HUDEP-2 (cell line): ENCODE measurements around the gene PKHD1.
"Not testable (repeated sequence)": the region's sequence is repeated elsewhere in the genome, so short reads cannot be mapped to it uniquely, and the experiment has no call there.

ENCODE experiments used
- DNase-seq, 76 experiments: peaks; one replicate each; lab custom pipeline; 2025; ENCODE audit not compliant: unreplicated experiment in 76 of 76; lab: John Stamatoyannopoulos, UW

The PKHD1 gene

DNA sequence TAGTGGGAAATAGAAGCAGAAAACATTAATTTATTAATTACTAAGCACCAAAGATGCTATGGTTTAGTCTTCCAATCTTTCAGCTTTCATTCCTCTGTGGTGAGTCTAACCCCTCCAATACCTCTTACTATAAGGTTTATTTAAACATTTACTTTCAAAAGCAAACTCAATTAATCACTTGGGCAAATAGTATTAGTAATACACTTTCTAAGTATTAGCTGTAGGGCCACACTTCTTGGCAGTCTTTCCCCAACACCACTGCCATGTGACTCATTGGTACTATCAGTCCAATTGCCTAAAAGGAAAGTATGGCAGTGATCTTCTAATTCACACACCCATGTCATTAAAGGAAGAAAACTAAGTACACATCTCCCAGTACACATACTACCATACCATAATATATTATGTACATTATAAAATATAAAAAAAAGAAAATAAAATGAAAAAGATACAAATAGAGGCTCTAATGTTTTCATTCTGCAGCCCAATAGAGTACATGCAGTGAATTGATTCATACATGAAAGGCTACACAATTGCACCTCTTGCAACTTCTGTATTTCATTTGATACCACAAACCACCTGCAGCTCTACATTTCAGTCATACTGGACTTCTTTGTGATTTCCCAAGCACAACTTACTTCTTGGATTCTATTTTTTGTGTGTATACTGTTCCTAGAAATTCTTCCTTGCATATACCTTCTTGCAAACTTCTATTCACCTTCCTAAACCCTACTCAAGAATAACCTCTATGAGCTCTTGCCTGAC, 218.6 kb downstream of the PKHD1 start:
- DNase-seq, result no peak

DNA sequence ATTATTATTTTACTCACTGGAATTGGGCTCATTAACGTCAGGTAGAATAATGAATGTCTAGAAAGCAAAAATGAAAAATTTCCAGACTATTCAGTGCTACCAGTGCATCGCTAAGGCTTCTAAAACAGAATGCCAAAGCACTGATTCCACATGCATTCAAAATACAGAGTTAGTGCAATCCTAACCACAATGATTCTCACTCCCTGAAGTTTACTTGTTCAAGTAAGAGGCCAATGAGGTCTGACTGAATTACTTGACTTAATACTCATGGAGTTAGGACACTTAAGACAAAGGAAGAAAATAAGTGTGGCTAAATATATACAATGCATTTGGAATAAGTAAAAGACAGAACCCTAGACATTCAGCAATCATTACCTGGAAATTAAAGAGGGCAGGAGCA, 220.5 kb downstream of the PKHD1 start:
- DNase-seq, result no peak

DNA sequence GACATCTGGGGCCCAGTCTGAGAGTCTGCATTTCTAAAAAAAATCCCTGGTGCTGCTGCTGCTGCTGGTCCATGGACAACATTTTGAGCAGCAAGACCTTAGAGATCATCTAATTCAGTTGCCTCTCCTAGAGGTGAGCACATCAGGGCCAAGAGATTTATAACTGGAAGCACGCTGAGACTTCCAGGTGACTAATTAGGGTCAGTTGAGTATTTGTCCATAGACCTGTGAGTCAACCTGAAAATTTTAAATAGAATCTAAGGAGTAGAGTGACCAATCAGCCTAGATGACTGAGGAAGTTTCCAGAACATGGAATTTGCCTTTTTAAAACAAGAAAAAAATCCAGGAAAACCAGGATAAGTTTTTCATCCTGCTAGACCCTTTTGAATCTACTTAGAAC, 221.4 kb downstream of the PKHD1 start:
- no peak for DNase-seq

DNA sequence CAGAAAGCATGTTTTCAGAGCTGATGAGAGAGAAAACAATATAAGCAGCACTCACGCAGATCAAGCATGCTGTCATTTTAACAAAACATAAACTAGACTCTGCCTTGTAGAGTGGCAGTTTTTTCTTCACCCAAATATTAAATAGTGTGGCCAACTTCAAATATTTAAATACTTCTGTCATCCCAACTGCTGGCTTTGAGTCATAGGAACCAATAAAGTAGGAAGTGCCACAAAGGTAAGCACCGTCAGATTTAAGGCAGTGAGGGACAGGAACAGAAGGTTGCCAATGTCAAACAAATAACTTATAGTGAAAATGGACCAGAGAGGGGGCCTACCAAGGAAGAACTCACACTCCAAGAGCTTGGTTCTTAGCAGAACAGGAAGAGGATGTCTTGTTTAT, 222.2 kb downstream of the PKHD1 start:
- DNase-seq, result no peak

DNA sequence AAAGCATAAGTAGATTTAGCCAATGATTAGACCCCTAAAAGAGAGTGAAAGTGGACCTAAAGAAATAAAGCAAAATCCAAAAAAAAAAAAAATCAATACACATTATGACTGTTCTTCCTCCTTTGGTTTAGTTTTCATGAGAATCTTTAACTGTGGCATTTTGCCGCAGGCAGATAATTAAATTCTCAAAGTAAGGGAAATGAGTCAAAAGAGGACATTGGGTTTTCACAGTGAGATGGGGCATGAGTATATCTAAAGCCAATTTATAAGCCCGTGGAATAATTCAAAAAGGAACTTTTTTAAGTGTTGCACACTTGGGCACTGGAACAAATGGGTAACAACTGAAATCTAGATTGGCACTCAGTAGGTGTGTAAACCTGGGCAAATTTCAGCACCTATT, 230.3 kb downstream of the PKHD1 start:
- DNase-seq, result no peak

DNA sequence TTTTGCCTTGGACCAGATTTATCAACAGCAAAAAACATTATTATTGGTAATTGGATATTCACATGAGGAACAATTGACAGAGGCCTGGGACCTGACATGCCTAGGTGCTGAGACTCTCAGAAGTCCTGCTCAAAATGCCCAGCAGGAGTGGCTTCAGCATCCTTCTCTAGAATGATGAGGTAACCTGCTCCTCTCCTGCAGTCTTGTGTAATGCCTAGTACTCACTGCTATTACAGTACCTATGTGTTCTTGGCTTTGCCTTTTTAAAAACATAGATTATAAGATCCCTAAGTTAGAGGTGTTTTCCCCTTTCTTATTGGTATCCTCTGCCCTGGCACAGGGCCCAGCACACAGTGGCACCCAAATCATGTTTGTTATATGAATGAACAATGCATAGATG, 230.9 kb downstream of the PKHD1 start:
- DNase-seq, result no peak

DNA sequence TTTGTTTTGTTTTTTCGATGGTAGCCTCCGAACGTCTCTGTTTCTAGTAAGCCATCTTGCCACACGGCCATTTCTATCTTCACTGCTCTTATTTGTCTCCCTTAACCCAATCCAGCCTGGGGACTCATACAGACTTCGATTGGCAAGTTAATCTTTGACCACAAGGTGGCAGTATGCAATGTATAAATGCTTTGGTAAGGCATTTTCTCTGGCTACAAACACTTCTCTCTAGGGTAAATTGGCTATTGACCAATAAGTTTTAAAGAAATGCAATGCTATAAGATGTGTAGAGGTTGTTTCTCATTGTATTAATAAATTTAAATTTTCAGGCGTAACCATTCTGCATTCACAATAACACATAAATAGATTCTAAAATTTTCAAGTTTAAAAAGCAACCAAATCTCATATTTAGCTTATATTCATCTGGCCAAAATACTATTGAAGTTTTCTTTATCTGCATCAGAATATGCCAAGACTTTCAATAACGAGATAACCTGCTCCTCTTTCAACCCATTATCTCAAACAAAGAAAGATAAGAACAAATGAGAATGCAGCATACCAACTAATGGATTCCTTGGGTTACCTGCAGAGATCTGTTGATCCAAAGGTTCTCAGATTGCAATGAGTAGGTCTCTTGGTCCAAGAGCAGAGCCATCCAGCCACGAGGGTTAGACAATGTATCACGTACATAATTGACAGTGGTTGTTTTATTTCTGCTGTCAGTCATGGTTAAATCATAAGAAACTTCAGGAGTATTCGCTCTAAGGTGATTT, 231.9 kb downstream of the PKHD1 start:
- peak in 39 of 76 experiments; percentile 2 to 74 (median 41) for DNase-seq

DNA sequence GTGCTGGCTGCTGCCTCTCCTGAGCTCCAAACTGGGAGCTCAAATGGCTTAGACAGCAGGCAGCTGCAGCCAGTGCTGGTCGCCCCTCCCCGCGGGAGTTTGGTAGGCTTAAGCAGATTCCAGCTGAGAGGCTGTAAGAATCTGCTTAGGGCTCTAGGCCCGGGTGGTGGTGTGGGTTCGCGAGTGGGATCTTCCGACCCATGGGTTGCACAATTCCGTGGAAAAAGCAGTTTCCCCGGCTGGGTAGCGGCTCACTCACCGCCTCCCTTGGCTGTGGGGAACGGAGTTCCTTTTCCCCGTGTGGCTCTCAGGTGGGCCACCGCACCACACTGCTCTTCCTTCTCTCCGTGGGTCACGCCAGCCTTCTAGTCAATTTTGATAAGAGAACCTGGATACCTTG, 232.5 kb downstream of the PKHD1 start:
- DNase-seq, result no peak

DNA sequence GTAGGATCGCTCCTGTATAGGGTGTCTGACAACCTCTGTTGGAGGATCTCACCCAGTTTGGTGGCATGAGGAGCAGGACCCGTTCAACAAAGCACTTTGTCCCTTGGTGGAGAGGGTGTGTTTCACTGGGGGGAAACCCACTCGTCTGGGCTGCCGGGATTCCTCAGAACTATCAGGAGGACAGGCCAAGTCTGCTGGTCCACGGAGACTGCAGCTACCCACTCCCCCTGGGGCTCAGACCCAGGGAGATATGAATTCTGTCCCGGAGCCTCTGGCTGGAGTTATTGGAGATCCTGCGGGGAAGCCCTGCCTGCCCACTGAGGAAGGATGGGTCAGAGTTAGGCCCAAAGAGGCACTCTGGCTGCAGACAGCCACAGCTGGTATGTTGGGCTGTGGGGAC, 233.1 kb downstream of the PKHD1 start:
- no peak for DNase-seq

DNA sequence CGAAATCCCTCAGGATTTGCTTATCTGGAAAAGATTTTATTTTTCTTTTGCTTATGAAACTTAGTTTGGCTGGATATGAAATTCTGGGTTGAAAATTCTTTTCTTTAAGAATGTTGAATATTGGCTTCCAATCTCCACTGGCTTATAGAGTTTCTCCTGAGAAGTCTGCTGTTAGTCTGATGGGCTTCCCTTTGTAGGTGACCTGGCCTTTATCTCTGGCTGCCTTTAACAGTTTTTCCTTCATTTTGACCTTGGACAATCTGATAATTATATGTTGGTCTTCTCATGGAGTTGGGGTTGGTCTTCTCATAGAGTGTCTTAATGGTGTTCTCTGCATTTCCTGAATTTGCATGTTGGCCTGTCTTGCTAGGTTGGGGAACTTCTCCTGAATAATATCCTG, 234.3 kb downstream of the PKHD1 start:
- not testable (repeated sequence) for DNase-seq

DNA sequence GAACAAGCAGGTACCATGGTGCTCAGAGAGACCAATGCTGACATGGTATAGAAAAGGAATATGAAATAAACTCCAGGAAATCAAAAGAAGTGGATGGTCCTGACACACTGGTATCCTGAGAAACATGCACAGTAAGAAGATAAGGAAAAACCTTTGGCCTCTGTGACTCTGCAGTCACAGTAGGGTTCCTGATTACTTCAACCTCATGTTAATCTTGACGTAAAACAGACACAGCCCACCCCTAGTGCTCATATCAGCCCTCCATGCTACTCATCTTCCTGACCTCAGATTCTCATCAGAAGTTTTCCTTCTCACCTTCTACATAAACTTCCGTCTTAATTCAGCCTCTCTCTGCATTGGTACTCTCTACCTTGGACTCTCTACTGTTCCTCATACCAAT, 240.9 kb downstream of the PKHD1 start:
- DNase-seq, result no peak

DNA sequence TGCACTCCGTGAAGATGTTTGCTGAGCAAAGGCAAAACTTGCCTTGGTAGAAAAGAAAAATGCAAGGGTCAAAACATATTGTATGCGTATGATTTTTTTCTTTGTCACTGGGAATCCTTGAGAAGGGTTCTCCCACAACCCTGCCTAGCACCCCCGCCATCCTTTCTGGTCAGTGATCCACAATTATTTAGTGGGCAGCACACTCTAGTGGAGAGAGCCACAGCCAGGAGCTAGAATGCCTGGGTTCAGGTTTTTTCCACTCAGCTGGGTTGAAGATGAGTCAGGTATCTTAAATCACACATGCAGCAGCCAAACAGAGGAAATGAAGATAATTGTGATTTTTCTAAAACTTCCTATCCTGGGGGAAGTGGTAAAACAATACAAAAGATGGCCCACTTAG, 243.1 kb downstream of the PKHD1 start:
- DNase-seq, result no peak

DNA sequence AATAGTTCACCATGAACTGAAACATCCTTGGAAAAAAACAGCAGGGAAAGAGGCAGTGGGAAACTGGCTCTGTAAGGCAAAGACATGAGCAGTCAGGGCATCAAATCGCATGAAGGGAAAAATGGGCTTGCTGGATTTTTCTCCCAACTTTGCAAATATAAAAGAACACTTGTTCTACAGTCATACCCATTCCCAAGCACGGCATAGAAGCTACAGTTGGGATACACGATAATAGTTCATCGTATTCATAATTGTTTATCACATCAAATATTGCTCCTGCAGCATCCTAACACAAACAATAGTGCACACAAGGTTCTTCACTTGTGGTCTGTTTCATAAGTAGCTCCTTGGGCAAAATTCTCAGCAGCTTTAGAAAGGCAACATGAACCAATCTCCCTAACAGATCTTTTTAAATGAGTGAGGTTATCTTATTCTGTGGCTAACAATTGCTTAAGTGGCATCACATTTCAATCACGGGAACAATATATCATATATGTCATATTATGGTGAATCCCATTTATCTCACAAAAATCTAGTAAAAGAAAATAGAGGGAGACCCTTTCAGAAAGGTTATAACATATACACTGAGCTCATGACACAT, 243.9 kb downstream of the PKHD1 start:
- no peak for DNase-seq

DNA sequence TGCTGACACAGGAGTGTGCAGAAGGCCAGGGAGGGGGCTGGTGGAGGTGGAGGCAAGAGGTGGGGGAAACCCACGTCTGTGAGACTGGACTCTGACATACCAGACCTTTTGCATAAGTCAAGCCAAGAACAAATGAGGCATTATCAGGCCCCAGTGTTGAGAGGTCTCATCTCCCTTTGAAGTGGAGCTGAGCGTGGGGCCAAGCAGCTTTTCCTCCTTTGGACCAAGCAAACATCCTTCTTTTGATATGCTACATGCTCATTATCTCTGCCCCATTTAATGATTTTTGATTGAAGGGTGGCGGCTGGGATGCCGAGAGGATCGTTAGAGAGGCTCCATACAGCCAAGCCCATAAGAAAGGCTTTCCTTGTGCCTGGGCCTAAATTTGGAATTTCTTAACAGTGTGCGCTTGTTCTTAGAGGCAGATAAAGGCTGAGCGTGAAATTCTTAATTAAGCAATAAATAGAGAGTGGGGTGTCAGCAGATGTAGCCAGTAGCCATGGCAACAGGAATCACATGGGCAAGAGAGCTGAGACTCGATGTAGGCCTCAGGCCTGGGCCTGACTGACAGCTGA, 244.5 kb downstream of the PKHD1 start:
- DNase-seq, result no peak

DNA sequence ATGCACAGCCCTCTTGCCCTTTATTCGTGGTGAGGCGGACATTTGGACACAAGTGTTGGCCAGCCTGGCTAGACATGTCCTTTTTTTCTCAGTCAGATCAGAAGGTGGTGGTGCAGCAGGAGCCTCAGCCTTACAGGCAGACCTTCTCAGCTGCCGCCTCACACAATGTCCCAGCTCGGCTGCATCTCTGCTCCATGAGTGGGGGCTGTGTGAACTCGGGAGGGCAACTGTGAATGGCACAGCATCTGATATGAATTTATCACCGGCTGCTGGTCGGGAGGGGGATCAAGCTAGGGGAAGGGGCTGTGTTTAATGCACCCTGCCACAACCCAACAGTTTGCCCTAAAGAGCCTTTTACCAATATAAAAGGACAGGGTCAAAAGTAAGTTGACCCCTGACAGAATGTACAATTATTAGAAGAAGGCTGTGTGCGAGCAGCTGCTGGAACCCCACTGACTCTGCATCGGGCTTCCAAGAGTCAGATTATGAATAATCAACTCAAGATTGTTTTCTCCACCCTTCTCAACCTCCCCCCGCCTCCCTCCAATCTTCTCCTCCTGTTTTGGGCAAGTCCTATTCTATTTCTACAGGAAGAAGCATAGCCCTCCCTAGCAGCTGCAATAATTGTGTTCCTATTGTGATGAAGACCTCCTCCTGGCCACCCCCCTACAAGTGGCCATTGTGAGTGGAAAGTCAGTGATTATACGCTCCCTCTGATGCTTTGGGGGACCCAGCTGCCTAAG, 245.2 kb downstream of the PKHD1 start:
- no peak for DNase-seq

DNA sequence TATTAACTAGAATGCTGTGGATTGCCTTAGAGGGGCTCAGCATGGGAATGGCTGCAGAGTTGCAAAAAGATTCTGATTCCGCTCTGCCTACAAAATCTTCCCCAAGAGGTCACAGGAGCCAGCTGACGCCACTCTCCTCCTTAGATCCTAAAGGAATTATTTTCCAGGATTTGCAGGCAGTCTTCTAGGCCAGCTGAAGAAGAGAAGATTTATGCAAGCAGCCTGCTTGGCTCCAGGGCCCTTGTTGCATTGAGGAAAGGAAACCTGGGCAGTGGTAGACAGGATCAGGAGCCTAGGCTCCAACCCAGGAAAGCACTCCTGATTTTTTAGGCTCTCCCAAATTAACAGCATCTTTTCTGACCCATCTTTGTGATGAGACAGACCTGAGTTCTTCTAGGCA, 245.8 kb downstream of the PKHD1 start:
- no peak for DNase-seq

DNA sequence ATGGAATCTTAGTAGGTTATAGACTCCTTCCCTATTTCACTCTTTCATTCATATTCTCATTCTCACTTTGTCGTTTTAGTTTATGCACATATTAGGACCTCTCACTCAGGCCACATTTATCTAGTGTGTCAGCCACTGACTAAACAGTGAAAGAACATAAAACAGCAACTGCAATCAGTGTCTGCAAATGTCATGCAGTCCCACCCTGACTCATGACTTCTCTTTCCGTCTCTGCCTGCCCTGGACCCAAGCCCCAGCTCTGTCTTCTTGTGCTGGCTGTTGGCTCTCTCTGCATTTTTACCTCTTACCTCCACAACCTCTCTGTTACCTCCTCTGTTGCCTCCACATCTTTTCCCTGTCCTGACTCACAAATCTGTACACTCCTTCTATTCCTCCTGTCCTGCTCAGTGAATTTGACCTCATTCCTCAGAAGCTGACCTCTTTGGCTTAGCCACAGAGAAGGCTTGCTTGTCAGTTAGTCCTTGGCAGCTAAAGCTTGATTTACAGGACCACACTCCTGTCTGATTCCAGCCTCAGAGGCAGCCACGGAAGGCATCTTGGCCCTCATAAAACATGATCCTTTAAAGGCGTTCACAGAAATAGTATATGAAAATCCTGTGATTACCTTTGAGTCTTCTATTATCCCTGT, 247.6 kb downstream of the PKHD1 start:
- no peak for DNase-seq

DNA sequence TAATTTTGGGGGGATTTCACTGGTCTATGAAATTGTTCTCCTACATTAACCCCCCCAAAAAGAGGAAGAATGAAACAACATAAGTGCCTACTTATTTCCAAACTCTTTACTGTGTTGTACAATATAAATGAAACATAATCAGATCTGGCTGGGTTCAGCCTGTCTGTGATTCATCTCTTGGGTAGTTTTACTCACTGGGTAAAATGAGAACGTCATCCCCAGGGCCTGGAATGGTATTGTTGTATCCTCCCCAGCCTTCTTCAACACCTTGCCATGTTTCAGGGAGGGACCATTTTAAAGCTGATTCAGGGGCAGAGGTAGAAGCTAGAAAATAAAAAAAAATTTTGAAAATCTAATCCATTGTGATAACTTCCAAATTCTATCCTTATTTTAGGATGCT, 256.7 kb downstream of the PKHD1 start:
- no peak for DNase-seq

DNA sequence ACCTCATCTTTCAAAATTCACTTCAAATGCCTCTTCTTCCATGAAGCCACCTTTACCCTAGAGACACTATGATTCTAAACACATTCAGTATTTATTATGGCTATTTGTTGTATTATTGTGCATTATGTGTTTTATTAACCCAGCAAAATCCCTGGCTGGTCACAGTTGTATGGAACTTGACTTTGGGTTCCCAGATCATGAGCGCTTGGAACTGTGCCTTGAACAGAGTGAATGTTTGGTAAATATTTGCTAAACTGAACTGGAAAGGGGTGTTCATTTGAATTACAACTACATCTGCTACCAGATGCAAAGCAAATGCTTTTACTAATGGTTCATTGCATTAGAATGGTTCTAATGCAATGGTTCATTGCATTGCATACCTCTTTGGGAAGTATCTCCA, 259.8 kb downstream of the PKHD1 start:
- no peak for DNase-seq

DNA sequence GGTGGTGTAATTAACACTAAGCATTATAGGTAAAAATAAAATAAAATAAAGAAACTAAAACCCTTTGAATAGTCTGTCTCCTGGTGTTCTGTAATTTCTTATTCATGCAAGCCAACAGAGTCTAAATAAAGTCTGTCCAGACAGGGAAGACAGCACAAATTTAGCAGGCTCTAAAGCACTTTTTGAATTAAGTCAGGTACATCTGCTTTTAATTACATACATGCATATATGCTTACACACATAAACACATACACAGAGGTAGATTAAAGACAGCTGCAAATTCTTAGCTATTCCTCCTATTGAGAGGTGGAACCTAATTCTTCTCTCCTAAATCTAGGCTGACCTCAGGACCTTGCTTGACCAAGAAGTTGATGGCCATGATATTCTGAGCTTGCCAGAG, 262.5 kb downstream of the PKHD1 start:
- DNase-seq, result no peak
